Right lung (tissue), 10 donors: ENCODE measurements around the gene CHRND. TPM values are rescaled to one million over a fixed set of nuclear protein-coding genes. Genes with fewer than 3 reads are reported as not detected.

Source experiments
- DNase-seq, 2 donors: peaks; one replicate each; pipeline ENCODE4 v3.0.0-alpha.2; 2013
- long read RNA-seq, 8 donors: transcript quantifications; one replicate each; lab custom pipeline, GENCODE V29; 2026
- polyA plus RNA-seq, 5 donors: library from polyadenylated mRNA; unstranded; fragments of 120-200 nt; gene quantifications; one replicate each; pipeline versions ENCODE4 v1.2.1 to v1.2.3, GENCODE V29; 2013; ENCODE audit warnings: inconsistent platforms in 1 of 5, low replicate concordance in 1 of 5; ENCODE audit not compliant: insufficient read length in 5 of 5, insufficient read depth in 1 of 5

CHRND gene
- polyA plus RNA-seq, result 1 to 10 TPM in 1 of 5 donors, under 1 TPM in 2, not detected in 2; 0.12 to 5.9 (median 0.15) TPM
- long read RNA-seq, donor 1, result 0 reads
- long read RNA-seq, donor 2, result 0 reads
- long read RNA-seq, donor 3, result 0 reads
- long read RNA-seq, donor 4, result 0 reads
- long read RNA-seq, donor 5, result 0 reads
- long read RNA-seq, donor 6, result 0 reads
- long read RNA-seq, donor 7, result 0 reads
- long read RNA-seq, donor 8, result 0 reads

- no peak for DNase-seq
These were observed at the start of gene CHRND for GRCh38 chr2:232525791-232526371. CHRND (plus strand) TSS chr2:232526160; CDS start chr2:232526216, 56 bp downstream.

- no peak for DNase-seq
These were observed 49.2 kb upstream of the CHRND start for GRCh38 chr2:232476791-232477190.

- no peak for DNase-seq
These were observed 48.0 kb upstream of the CHRND start for GRCh38 chr2:232477751-232478510.

- no peak for DNase-seq
These were observed 47.2 kb upstream of the CHRND start for GRCh38 chr2:232478571-232479340.

GRCh38 chr2:232479341-232480200 lies 46.4 kb upstream of the CHRND start:
- DNase-seq, result no peak

- DNase-seq, result no peak
These were observed 45.5 kb upstream of the CHRND start for GRCh38 chr2:232480201-232481190.

- DNase-seq, result no peak
These were observed 44.4 kb upstream of the CHRND start for GRCh38 chr2:232481322-232482140.

GRCh38 chr2:232482301-232483238 lies 43.4 kb upstream of the CHRND start:
- DNase-seq, result no peak

GRCh38 chr2:232483311-232483922 lies 42.5 kb upstream of the CHRND start:
- no peak for DNase-seq

GRCh38 chr2:232483923-232484627 lies 41.9 kb upstream of the CHRND start:
- DNase-seq, result no peak

- DNase-seq, result no peak
These were observed 41.2 kb upstream of the CHRND start for GRCh38 chr2:232484628-232485347.

- DNase-seq, result no peak
These were observed 40.6 kb upstream of the CHRND start for GRCh38 chr2:232485348-232485756.

GRCh38 chr2:232485757-232486557 lies 40.0 kb upstream of the CHRND start:
- DNase-seq, result no peak

- no peak for DNase-seq
These were observed 39.2 kb upstream of the CHRND start for GRCh38 chr2:232486558-232487384.
